Fibroblast of the aortic adventitia (primary cell): Measurements from ENCODE around the gene FOXN4. TPM values are rescaled to one million over a fixed set of nuclear protein-coding genes. Genes with fewer than 3 reads are reported as not detected.

ENCODE experiments used
- DNase-seq: peaks from one replicate; pipeline ENCODE4 v3.0.0-alpha.2; 2010; ENCODE audit warnings: low read depth
- H3K4me3 ChIP-seq: 2 replicates; pipeline ENCODE4 v1.5.1; 2011; ENCODE audit warnings: low read depth, mild to moderate bottlenecking, control low read depth, low read length, moderate library complexity
- CTCF ChIP-seq: IDR thresholded peaks from 2 replicates; pipeline ENCODE4 v1.5.1; 2011; ENCODE audit warnings: mild to moderate bottlenecking, low read length, control low read depth, inconsistent platforms; ENCODE audit not compliant: insufficient read depth
- total RNA-seq: library from RNA; depleted of rRNA; stranded (reverse); fragments of >200 nt; gene quantifications from 2 replicates; pipeline ENCODE4 v1.2.3, GENCODE V29; 2012; ENCODE audit warnings: low replicate concordance

FOXN4 gene
- total RNA-seq, 1 donor = not detected

- no peak for DNase-seq
- H3K4me3 ChIP-seq = no peak overlapping the region
- no peak for TF ChIP-seq CTCF
Measured at GRCh38 chr12:109246221-109246620, 62.9 kb downstream of the FOXN4 start.

- no peak for DNase-seq
- H3K4me3 ChIP-seq = no peak overlapping the region
- TF ChIP-seq CTCF = no peak
Measured at GRCh38 chr12:109244073-109244472, 65.0 kb downstream of the FOXN4 start.

GRCh38 chr12:109241936-109242335, 67.1 kb downstream of the FOXN4 start:
- no peak for DNase-seq
- TF ChIP-seq CTCF = no peak
- no peak overlapping the region for H3K4me3 ChIP-seq

GRCh38 chr12:109240365-109240764, 68.7 kb downstream of the FOXN4 start:
- DNase-seq = no peak
- no peak for TF ChIP-seq CTCF
- no peak overlapping the region for H3K4me3 ChIP-seq

- no peak for TF ChIP-seq CTCF
- H3K4me3 ChIP-seq = no peak overlapping the region
- DNase-seq = no peak
Measured at GRCh38 chr12:109239691-109240090, 69.4 kb downstream of the FOXN4 start.

GRCh38 chr12:109239179-109239578, 69.9 kb downstream of the FOXN4 start:
- no peak overlapping the region for H3K4me3 ChIP-seq
- no peak for TF ChIP-seq CTCF
- no peak for DNase-seq

- TF ChIP-seq CTCF = no peak
- no peak overlapping the region for H3K4me3 ChIP-seq
- no peak for DNase-seq
Measured at GRCh38 chr12:109236257-109236656, 72.8 kb downstream of the FOXN4 start.
